Small intestine (tissue), 7 donors: ENCODE measurements around the gene FAM83B. TPM values are rescaled to one million over a fixed set of nuclear protein-coding genes. Genes with fewer than 3 reads are reported as not detected.
"Not testable (repeated sequence)": the region's sequence is repeated elsewhere in the genome, so short reads cannot be mapped to it uniquely, and the experiment has no call there.

Experiments used
- DNase-seq, 2 donors: peaks; one replicate each; pipeline versions ENCODE4 v3.0.0 to v3.0.0-alpha.2; 2013
- FAIRE-seq: peaks from 2 replicates; lab custom pipeline; 2012; peaks lifted over from hg19 to GRCh38; lab: Jason Lieb, UNC
- H3K27ac ChIP-seq, 3 donors: one replicate each; pipeline ENCODE4 v1.5.1; 2013; ENCODE audit warnings: low read length in 2 of 3, mild to moderate bottlenecking in 2 of 3, control low read depth in 1 of 3, inconsistent platforms in 1 of 3, low read depth in 1 of 3, moderate library complexity in 1 of 3
- H3K27me3 ChIP-seq, 3 donors: one replicate each; pipeline ENCODE4 v1.6.1; 2013; ENCODE audit warnings: low read length in 3 of 3, inconsistent platforms in 1 of 3; ENCODE audit not compliant: control insufficient read depth in 3 of 3, insufficient read depth in 3 of 3
- H3K36me3 ChIP-seq, 3 donors: one replicate each; pipeline ENCODE4 v1.6.1; 2013; ENCODE audit warnings: low read length in 3 of 3, inconsistent platforms in 1 of 3, low read depth in 1 of 3, mild to moderate bottlenecking in 1 of 3, moderate library complexity in 1 of 3; ENCODE audit not compliant: control insufficient read depth in 3 of 3, insufficient read depth in 2 of 3
- H3K4me1 ChIP-seq, 3 donors: one replicate each; pipeline ENCODE4 v1.6.1; 2013; ENCODE audit warnings: low read length in 2 of 3, inconsistent platforms in 1 of 3, low read depth in 1 of 3, mild to moderate bottlenecking in 1 of 3, moderate library complexity in 1 of 3; ENCODE audit not compliant: control insufficient read depth in 3 of 3, insufficient read depth in 2 of 3
- H3K4me3 ChIP-seq, 3 donors: one replicate each; pipeline ENCODE4 v1.5.1; 2013; ENCODE audit warnings: low read length in 3 of 3, control low read depth in 1 of 3, inconsistent platforms in 1 of 3, low read depth in 1 of 3, mild to moderate bottlenecking in 1 of 3, moderate library complexity in 1 of 3
- H3K9me3 ChIP-seq, 2 donors: one replicate each; pipeline ENCODE4 v1.6.1; 2013; ENCODE audit warnings: low read depth in 1 of 2, low read length in 1 of 2; ENCODE audit not compliant: control insufficient read depth in 2 of 2, insufficient read depth in 1 of 2
- WGBS, 3 donors: extraction: QIAGEN DNeasy Blood & Tissue Kit; methylation state at CpG; one replicate each; pipeline ENCODE4 v1.1.7; 2013; 5-methylcytosine and 5-hydroxymethylcytosine counted together
- polyA plus RNA-seq, 4 donors: library from polyadenylated mRNA; stranded (reverse) in 3 of 4; unstranded in 1 of 4; fragments of 200-250 nt in 3 of 4; fragments of 120-200 nt in 1 of 4; gene quantifications; one replicate each; pipeline versions ENCODE4 v1.2.1 to v1.2.3, GENCODE V29; 2013
- donor health status: healthy with polysubstance abuse.
- donor health status: control.
- donor health status: control.
- donor health status: Bipolar disorder and iron deficiency.
- donor health status: healthy.

Gene FAM83B
- polyA plus RNA-seq, 4 donors, result 4.6 to 14.7 (median 5.7) TPM

DNA sequence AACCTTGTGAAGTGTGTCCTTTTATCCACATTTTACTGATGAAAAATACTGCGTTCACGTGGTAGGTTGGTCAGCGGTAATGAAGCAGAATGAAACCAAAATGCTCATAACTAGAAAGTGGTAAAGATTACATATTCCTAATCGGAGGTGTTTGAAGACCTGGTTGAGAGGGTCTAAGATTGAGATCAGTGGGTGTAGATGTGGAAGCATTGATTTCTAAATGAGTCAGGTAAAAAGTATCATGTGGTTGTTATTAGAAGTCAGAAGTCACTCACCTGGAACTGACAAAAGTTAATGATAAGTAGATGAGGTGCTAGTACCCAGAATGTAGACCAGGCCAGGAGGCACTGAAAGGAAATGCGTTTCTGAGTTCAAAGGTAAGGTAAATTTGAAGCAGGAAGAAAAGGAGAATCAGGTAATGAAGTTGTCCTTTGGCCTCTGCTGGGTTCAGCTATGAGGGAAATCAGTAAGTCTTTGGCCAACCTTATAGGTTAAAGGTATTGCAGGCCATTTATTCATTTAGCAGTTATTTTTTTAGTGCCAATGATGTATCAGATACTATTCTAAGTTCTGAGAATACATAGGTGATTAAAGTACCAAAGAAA is 31.2 kb downstream of the FAM83B start:
- FAIRE-seq (no peak), DNase-seq (peak in 1 of 2 donors; percentile 85)
- no peaks in the 10 kb centered on the region for H3K27me3 ChIP-seq
- H3K27ac ChIP-seq, result peak overlapping the region; percentile 4 to 34 (median 34)
- H3K9me3 ChIP-seq, result no peaks in the 10 kb centered on the region
- H3K4me1 ChIP-seq, result peaks cover 0 to 15% (median 4%) of the 10 kb centered on the region in 3 donors
- H3K4me3 ChIP-seq, result no peak overlapping the region
- H3K36me3 ChIP-seq, result no peaks in the 10 kb centered on the region
- 72 to 80% (median 73%) methylated on average over 5 of the region's 5 CpGs for WGBS, 3 donors

DNA sequence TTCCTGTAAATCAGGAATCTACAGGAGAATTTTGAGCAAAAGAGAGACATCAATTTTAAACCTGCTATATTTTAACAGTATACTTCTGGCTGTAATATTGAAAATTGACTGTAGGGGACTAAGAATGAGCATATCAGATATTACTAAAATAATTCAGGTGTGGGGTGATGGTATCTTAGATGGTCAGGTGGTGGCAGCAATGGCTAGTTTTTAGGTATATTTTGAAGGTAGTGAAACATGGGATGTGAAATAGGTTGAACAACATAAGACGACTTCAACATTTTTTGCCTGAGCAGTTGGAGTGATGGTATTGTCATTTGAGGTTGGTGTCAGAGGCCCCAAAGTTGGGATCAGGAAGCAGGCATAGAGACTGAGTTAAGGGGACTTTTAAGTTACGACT is 32.1 kb downstream of the FAM83B start:
- WGBS, 3 donors, result 74 to 87% (median 87%) methylated on average over 2 of the region's 2 CpGs
- H3K9me3 ChIP-seq, result no peaks in the 10 kb centered on the region
- H3K27me3 ChIP-seq, result no peaks in the 10 kb centered on the region
- FAIRE-seq (no peak), DNase-seq (no peak)
- H3K27ac ChIP-seq, result peak overlapping the region in 1 of 3 donors; percentile 34
- H3K4me3 ChIP-seq, result no peak overlapping the region
- H3K4me1 ChIP-seq, result peaks cover 0 to 15% (median 4%) of the 10 kb centered on the region in 3 donors
- H3K36me3 ChIP-seq, result no peaks in the 10 kb centered on the region

DNA sequence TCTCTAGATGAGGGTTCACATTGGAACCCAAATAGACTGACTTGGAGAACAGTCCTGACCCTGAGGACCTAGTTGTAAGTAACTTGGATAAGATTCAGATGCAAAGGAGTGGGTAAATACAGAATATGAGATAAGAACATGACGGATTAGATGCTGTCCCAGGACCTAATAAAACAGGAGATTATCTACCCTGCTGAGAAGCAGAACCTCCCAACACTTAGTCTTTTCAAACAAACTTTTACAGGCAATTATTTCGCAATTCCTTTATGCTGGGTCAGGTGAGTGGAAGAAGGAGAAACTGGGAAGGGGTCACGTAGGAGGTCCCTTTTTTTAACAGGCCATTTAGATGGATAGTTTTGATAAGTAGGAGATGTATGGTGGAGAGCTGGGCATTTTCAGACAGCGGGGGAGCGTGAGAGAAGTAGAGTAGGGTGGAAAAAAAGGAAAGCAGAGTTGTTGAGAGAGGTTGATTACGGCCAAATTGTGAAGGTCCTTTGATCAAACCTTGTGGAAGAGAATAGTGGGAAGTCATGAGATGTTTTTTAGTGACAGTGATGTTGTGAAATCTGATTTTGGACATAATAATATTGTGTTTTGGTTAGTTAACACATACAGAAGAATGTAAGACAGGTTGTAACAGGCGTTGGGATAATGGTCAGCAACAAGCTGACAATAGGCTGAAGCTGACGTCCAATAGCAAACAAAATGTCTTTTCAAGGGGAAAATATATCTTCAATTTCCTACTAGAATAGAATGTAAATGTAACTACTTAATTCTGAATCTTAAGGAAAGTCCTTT is 32.8 kb downstream of the FAM83B start:
- Histone ChIP-seq H3K4me1 (peaks cover 0 to 15% (median 4%) of the 10 kb centered on the region in 3 donors), H3K4me3 (no peak overlapping the region), H3K9me3 (no peaks in the 10 kb centered on the region), H3K27ac (peak overlapping the region in 2 of 3 donors; percentile 32 to 37), H3K27me3 (no peaks in the 10 kb centered on the region), H3K36me3 (no peaks in the 10 kb centered on the region)
- 36 to 46% (median 44%) methylated on average over 8 of the region's 8 CpGs for WGBS, 3 donors
- FAIRE-seq (no peak), DNase-seq (peak; percentile 59 to 81)

DNA sequence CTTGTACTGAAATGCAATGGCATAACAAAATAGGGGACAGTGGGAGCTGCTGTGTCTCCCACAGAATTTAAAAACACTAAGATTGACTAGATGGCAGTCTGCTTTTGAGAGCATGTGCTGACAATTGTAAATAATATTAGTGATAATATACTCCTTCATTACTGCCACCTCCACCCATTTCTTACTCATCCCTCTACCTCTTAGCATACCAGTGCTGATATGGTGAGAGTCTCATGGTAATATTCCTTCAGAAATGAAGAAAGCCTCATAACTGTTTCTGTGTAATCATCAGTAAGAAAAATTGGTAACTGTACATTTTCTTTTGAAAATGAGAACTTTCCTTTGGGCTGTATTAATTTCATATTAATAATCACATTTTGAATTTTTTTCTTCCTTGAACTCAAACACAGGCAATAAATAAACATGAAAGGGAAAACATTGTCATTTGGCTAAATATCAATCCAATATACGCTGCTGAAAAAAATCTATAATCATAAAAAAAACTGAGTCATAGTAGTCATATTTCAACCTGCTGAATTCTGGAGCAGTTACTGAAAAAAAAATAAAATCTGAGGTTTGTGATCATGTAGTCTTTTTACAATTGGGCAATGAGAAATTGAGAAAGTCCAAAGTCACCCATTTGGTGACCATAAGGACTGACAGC is 34.6 kb downstream of the FAM83B start:
- no peaks in the 10 kb centered on the region for H3K9me3 ChIP-seq
- no peak for DNase-seq
- H3K4me3 ChIP-seq, result no peak overlapping the region
- peaks cover 0 to 10% (median 4%) of the 10 kb centered on the region in 3 donors for H3K4me1 ChIP-seq
- no peaks in the 10 kb centered on the region for H3K27me3 ChIP-seq
- H3K36me3 ChIP-seq, result no peaks in the 10 kb centered on the region
- no peak for FAIRE-seq
- H3K27ac ChIP-seq, result no peak overlapping the region
- 7 to 54% (median 23%) methylated on average over 1 of the region's 1 CpG for whole genome bisulfite sequencing, 3 donors

DNA sequence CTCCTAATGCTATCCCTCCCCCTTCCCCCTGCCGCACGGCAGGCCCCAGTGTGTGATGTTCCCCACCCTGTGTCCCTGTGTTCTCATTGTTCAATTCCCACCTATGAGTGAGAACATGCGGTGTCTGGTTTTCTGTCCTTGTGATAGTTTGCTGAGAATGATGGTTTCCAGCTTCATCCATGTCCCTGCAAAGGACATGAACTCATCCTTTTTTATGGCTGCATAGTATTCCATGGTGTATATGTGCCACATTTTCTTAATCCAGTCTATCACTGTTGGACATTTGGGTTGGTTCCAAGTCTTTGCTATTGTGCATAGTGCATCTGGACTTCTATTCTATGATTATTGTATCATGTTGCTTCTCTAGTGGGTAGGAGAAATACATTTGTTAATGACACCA is 35.3 kb downstream of the FAM83B start:
- not testable (repeated sequence) for FAIRE-seq

DNA sequence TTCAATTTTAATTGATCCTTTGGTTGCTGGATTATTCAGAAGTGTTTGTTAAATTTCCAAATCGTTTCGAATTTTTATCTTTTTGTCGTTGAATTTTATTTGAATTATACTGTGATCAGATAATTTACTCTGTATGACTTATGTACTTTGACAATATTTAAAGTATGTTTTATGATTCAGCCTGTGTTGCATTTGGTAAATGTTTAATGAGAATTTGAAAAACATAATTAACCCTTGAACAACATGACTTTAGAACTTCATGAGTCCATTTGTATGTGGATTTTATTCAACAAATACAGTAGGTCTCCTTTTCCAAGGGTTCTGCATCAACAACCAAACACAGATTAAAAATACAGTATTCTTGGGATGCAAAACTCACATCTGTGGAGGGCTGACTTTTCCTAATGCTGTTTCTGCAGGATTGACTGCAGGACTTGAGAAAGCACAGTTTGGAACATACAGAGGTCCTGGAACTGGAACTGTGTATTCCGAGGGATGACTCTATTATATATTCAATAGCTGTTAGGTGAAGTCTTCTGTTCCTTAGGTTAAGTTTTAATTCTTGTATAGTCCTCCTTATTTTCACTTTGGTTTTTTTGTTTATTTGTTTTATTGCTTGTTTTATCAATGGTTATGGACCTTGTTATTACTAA is 40.5 kb downstream of the FAM83B start:
- H3K36me3 ChIP-seq, result no peaks in the 10 kb centered on the region
- DNase-seq (peak; percentile 34 to 58), FAIRE-seq (peak; percentile 95)
- peaks cover 0 to 4% (median 0%) of the 10 kb centered on the region in 3 donors for H3K4me1 ChIP-seq
- H3K27ac ChIP-seq, result no peak overlapping the region
- WGBS, 3 donors, result 18 to 60% (median 27%) methylated on average over 4 of the region's 4 CpGs
- no peak overlapping the region for H3K4me3 ChIP-seq
- no peaks in the 10 kb centered on the region for H3K27me3 ChIP-seq
- H3K9me3 ChIP-seq, result no peaks in the 10 kb centered on the region

More for the DNA sequence above, 35.3 kb downstream of the FAM83B start:
- not testable (repeated sequence) for H3K27ac ChIP-seq, H3K36me3 ChIP-seq, H3K27me3 ChIP-seq, DNase-seq, H3K4me3 ChIP-seq, H3K9me3 ChIP-seq
- H3K4me1 ChIP-seq, result peaks cover 0 to 10% (median 4%) of the 10 kb centered on the region in 3 donors
- 96 to 100% (median 98%) methylated on average over 3 of the region's 3 CpGs for WGBS, 3 donors

DNA sequence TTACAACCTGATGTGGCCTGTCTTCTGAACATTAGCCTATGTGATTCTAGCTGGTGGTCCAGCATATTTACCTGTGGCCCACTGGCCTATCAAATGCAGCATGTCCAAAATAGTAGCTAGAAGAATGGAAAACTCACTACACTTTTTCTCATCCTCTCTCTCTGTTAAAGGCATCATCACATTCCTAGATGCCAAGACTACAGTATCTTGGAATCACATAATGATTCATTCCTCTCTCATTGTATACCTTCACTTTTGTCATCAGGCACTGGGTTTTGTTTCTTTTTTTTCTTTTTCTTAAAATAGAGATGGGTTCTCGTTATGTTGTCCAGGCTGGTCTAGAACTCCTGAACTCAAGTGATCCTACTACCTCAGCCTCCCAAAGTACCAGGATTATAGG is 45.0 kb downstream of the FAM83B start:
- H3K27ac ChIP-seq, result no peak overlapping the region
- H3K4me3 ChIP-seq, result no peak overlapping the region
- WGBS, 3 donors, result 74 to 87% (median 78%) methylated on average over 1 of the region's 1 CpG
- no peaks in the 10 kb centered on the region for H3K9me3 ChIP-seq
- peaks cover 0 to 6% (median 0%) of the 10 kb centered on the region in 3 donors for H3K4me1 ChIP-seq
- H3K27me3 ChIP-seq, result no peaks in the 10 kb centered on the region
- no peaks in the 10 kb centered on the region for H3K36me3 ChIP-seq
- FAIRE-seq, result no peak
- DNase-seq, result no peak

DNA sequence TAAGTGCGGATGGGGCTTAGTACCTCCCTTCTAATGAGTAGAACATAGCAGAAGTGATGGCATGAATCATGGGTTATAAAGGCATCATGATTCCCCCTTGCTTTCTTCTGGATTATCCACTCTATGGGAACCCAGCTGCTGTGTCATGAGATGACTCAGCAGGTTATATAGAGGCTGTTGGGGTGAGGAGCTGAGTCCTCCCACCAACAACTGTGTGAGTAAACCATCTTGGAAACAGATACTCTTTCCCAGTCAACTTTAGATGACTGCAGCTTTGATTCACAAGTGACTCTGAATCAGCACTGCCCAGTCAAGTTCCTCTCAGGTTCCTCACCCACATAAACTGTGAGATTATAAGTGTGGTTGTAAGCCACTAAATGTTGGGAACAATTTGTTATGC is 46.3 kb downstream of the FAM83B start:
- Histone ChIP-seq H3K36me3 (no peaks in the 10 kb centered on the region), H3K4me1 (peaks cover 0 to 6% (median 0%) of the 10 kb centered on the region in 3 donors), H3K27me3 (no peaks in the 10 kb centered on the region), H3K4me3 (no peak overlapping the region), H3K27ac (no peak overlapping the region), H3K9me3 (no peaks in the 10 kb centered on the region)
- 91 to 100% (median 93%) methylated on average over 1 of the region's 1 CpG for WGBS, 3 donors
- DNase-seq (no peak), FAIRE-seq (no peak)
